ENCODE measurements around the gene UBE2G2. TPM values are rescaled to one million over a fixed set of nuclear protein-coding genes. Genes with fewer than 3 reads are reported as not detected.

Gene UBE2G2
- polyA plus RNA-seq, 1 experiment, result 93.2 TPM

DNA sequence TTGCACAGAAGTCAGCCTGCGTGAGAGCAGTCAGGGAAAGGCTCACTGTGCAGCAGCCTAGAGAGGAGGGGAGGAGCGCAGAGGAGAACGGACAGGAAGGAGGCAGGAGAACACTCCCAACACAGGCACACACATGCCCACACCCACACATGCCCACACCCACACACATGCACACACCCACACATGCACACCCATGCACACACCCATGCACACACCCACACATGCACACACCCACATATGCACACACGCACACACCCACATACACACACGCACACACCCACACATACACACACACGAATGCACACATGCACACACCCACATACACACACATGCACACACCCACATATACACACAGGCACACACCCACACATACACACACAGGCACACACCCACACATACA, 9.2 kb upstream of the UBE2G2 start:
- ChIA-PET CTCF (no interaction called here), POLR2A (no interaction called here)
- no peak for DNase-seq (ENCODE audit: low read depth)
- TF ChIP-seq, protein P1, sequence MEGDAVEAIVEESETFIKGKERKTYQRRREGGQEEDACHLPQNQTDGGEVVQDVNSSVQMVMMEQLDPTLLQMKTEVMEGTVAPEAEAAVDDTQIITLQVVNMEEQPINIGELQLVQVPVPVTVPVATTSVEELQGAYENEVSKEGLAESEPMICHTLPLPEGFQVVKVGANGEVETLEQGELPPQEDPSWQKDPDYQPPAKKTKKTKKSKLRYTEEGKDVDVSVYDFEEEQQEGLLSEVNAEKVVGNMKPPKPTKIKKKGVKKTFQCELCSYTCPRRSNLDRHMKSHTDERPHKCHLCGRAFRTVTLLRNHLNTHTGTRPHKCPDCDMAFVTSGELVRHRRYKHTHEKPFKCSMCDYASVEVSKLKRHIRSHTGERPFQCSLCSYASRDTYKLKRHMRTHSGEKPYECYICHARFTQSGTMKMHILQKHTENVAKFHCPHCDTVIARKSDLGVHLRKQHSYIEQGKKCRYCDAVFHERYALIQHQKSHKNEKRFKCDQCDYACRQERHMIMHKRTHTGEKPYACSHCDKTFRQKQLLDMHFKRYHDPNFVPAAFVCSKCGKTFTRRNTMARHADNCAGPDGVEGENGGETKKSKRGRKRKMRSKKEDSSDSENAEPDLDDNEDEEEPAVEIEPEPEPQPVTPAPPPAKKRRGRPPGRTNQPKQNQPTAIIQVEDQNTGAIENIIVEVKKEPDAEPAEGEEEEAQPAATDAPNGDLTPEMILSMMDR (IDR thresholded peaks at IDR 0.05; ENCODE audit: insufficient read depth, low read depth, low read length), result no peak
- no peak overlapping the region for H3K4me3 ChIP-seq (ENCODE audit: low read depth, low read length)
- peaks cover 23% of the 10 kb centered on the region for H3K36me3 ChIP-seq (ENCODE audit: control insufficient read depth, insufficient read depth, low read length)
- no peaks in the 10 kb centered on the region for H3K27me3 ChIP-seq (ENCODE audit: control insufficient read depth, insufficient read depth, low read length)

GRCh38 chr21:44805859-44806258, 4.2 kb upstream of the UBE2G2 start:
- POLR2A ChIA-PET, result interaction anchor here (0.5 kb wide), 1 partner anchor 122 kb away, joined by 3 read pairs; no protein-coding TSS in a partner anchor
- CTCF ChIA-PET, result interaction anchor here (0.7 kb wide), 1 partner anchor 10 kb away, joined by 3 read pairs; no protein-coding TSS in a partner anchor
- Histone ChIP-seq H3K36me3 (ENCODE audit: control insufficient read depth, insufficient read depth, low read length) (peaks cover 19% of the 10 kb centered on the region), H3K4me3 (ENCODE audit: low read depth, low read length) (no peak overlapping the region), H3K27me3 (ENCODE audit: control insufficient read depth, insufficient read depth, low read length) (no peaks in the 10 kb centered on the region)
- no peak for DNase-seq (ENCODE audit: low read depth)
- TF ChIP-seq, protein P1 (IDR thresholded peaks at IDR 0.05; ENCODE audit: insufficient read depth, low read depth, low read length), result no peak

DNA sequence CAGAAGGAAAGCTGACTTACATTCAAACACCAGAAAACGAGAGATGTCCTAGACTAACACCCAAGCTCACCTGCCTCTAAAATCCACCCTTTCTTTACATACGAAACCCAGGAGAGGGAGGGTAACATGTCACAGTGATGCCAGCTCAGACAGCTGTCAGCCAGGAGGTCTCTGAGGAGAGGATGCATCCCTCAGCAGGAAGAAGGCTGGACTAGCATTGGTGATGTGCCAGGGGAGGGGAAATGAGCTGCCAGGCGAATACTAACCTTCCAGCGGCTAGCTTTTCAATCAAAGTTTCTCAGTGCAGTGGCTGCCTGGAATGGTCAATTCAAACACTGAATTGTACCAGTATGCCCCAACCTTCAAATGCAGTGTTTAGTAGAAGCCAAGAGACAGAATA, 3.6 kb upstream of the UBE2G2 start:
- POLR2A ChIA-PET, result interaction anchor here (0.5 kb wide), 1 partner anchor 123 kb away, joined by 3 read pairs; no protein-coding TSS in a partner anchor
- CTCF ChIA-PET, result interaction anchor here (0.7 to 2.5 kb wide), 2 partner anchors 11 to 12 kb away, joined by 3 to 10 read pairs; no protein-coding TSS in a partner anchor

DNA sequence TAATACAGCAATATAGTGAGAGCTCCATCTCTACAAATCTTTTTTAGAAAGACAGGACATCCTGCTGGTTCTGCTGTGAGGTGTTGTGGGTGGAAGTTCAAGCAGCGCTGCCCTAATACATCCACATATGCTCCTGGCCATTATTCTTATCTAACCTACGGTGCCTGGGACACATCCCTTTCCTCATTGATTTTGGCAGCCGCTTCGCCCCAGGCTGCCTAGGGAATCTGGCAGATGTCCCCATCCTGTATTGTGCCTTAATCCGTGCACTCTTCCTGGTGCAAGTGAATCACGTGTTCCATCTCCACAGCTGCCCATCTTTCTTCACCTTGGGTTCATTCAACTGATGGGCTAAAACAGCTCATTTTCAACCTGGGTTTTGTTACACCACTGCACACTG, 3.1 kb upstream of the UBE2G2 start:
- Histone ChIP-seq H3K4me3 (ENCODE audit: low read depth, low read length) (no peak overlapping the region), H3K27me3 (ENCODE audit: control insufficient read depth, insufficient read depth, low read length) (no peaks in the 10 kb centered on the region), H3K36me3 (ENCODE audit: control insufficient read depth, insufficient read depth, low read length) (peaks cover 13% of the 10 kb centered on the region)
- CTCF ChIA-PET, result interaction anchor here (2.5 kb wide), 1 partner anchor 11 kb away, joined by 10 read pairs; no protein-coding TSS in a partner anchor
- no peak for DNase-seq (ENCODE audit: low read depth)
- TF ChIP-seq, protein P1 (IDR thresholded peaks at IDR 0.05; ENCODE audit: insufficient read depth, low read depth, low read length), result no peak
- POLR2A ChIA-PET, result no interaction called here

More for the DNA sequence above, 3.6 kb upstream of the UBE2G2 start:
- no peak for DNase-seq (ENCODE audit: low read depth)
- Histone ChIP-seq H3K4me3 (ENCODE audit: low read depth, low read length) (no peak overlapping the region), H3K27me3 (ENCODE audit: control insufficient read depth, insufficient read depth, low read length) (no peaks in the 10 kb centered on the region), H3K36me3 (ENCODE audit: control insufficient read depth, insufficient read depth, low read length) (peaks cover 14% of the 10 kb centered on the region)
- TF ChIP-seq, protein P1 (IDR thresholded peaks at IDR 0.05; ENCODE audit: insufficient read depth, low read depth, low read length), result no peak

GRCh38 chr21:44803651-44804050, 2.0 kb upstream of the UBE2G2 start:
- Histone ChIP-seq H3K27me3 (ENCODE audit: control insufficient read depth, insufficient read depth, low read length) (no peaks in the 10 kb centered on the region), H3K4me3 (ENCODE audit: low read depth, low read length) (no peak overlapping the region), H3K36me3 (ENCODE audit: control insufficient read depth, insufficient read depth, low read length) (peaks cover 13% of the 10 kb centered on the region)
- TF ChIP-seq, protein P1 (IDR thresholded peaks at IDR 0.05; ENCODE audit: insufficient read depth, low read depth, low read length), result no peak
- no peak for DNase-seq (ENCODE audit: low read depth)
- POLR2A ChIA-PET, result no interaction called here
- CTCF ChIA-PET, result interaction anchor here (0.7 to 2.5 kb wide), 3 partner anchors 10 to 54 kb away, joined by 3 to 10 read pairs (median 3); no protein-coding TSS in a partner anchor

All from BJ (cell line).